Measurements from ENCODE around the gene ENDOV. TPM values are rescaled to one million over a fixed set of nuclear protein-coding genes. Genes with fewer than 3 reads are reported as not detected.
A peak's percentile ranks its signal among the peaks of the same experiment; 100 is the strongest.

Gene ENDOV
- total RNA-seq, 1 donor from 2014 or later: 40.7 TPM

GRCh38 chr17:80426671-80427326 is 11.8 kb downstream of the ENDOV start:
- no peaks in the 10 kb centered on the region for H3K27me3 Mint-ChIP-seq (ENCODE audit: unreplicated experiment)
- no peak overlapping the region for H3K4me3 Mint-ChIP-seq (ENCODE audit: unreplicated experiment)
- H3K27ac Mint-ChIP-seq (ENCODE audit: unreplicated experiment): no peak overlapping the region
- no peaks in the 10 kb centered on the region for H3K4me1 Mint-ChIP-seq (ENCODE audit: unreplicated experiment)
- peak; percentile 95 for TF ChIP-seq CTCF (IDR thresholded peaks at IDR 0.05; ENCODE audit: unreplicated experiment)
- no peaks in the 10 kb centered on the region for H3K36me3 Mint-ChIP-seq (ENCODE audit: low read depth, unreplicated experiment)
- H3K9me3 Mint-ChIP-seq (ENCODE audit: unreplicated experiment): no peaks in the 10 kb centered on the region
- DNase-seq (ENCODE audit: low spot score): peak; percentile 92

- DNase-seq (ENCODE audit: low spot score): no peak
- no peak for TF ChIP-seq CTCF (IDR thresholded peaks at IDR 0.05; ENCODE audit: unreplicated experiment)
- H3K4me3 Mint-ChIP-seq (ENCODE audit: unreplicated experiment): no peak overlapping the region
- no peaks in the 10 kb centered on the region for H3K27me3 Mint-ChIP-seq (ENCODE audit: unreplicated experiment)
- no peak overlapping the region for H3K27ac Mint-ChIP-seq (ENCODE audit: unreplicated experiment)
- no peaks in the 10 kb centered on the region for H3K36me3 Mint-ChIP-seq (ENCODE audit: low read depth, unreplicated experiment)
- no peaks in the 10 kb centered on the region for H3K9me3 Mint-ChIP-seq (ENCODE audit: unreplicated experiment)
- no peaks in the 10 kb centered on the region for H3K4me1 Mint-ChIP-seq (ENCODE audit: unreplicated experiment)
Observed at GRCh38 chr17:80427366-80428282, 12.7 kb downstream of the ENDOV start.

GRCh38 chr17:80428363-80428762 is 13.4 kb downstream of the ENDOV start:
- no peak for TF ChIP-seq CTCF (IDR thresholded peaks at IDR 0.05; ENCODE audit: unreplicated experiment)
- no peaks in the 10 kb centered on the region for H3K9me3 Mint-ChIP-seq (ENCODE audit: unreplicated experiment)
- H3K4me3 Mint-ChIP-seq (ENCODE audit: unreplicated experiment): no peak overlapping the region
- H3K4me1 Mint-ChIP-seq (ENCODE audit: unreplicated experiment): no peaks in the 10 kb centered on the region
- DNase-seq (ENCODE audit: low spot score): no peak
- no peak overlapping the region for H3K27ac Mint-ChIP-seq (ENCODE audit: unreplicated experiment)
- no peaks in the 10 kb centered on the region for H3K27me3 Mint-ChIP-seq (ENCODE audit: unreplicated experiment)
- H3K36me3 Mint-ChIP-seq (ENCODE audit: low read depth, unreplicated experiment): no peaks in the 10 kb centered on the region

DNA sequence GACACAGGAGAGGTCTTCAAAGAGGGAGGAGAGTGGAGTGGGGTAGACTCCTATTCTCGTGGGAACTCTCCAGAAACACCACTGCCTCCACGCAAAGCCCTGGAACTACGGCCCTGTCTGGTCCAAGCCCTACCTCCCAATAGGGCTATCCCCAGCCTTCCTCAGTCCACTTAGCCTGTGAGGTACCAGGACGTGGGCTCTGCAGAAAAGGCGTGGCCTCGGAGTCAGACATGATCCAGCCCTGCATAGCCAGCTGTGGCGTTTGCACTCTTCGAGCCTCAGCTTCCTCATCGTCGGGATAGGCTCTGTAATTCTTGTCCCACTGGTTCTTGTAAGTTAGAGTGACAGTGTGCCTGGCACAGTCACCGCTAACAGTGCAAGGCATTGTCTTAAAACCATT is 13.8 kb downstream of the ENDOV start:
- H3K4me3 Mint-ChIP-seq (ENCODE audit: unreplicated experiment): no peak overlapping the region
- H3K4me1 Mint-ChIP-seq (ENCODE audit: unreplicated experiment): no peaks in the 10 kb centered on the region
- DNase-seq (ENCODE audit: low spot score): no peak
- peaks cover under 1% of the 10 kb centered on the region for H3K36me3 Mint-ChIP-seq (ENCODE audit: low read depth, unreplicated experiment)
- no peak for TF ChIP-seq CTCF (IDR thresholded peaks at IDR 0.05; ENCODE audit: unreplicated experiment)
- H3K27me3 Mint-ChIP-seq (ENCODE audit: unreplicated experiment): no peaks in the 10 kb centered on the region
- H3K27ac Mint-ChIP-seq (ENCODE audit: unreplicated experiment): no peak overlapping the region
- no peaks in the 10 kb centered on the region for H3K9me3 Mint-ChIP-seq (ENCODE audit: unreplicated experiment)

Data from endothelial cell (in vitro differentiated cells).